Measurements from ENCODE around the gene DAB2IP. TPM values are rescaled to one million over a fixed set of nuclear protein-coding genes. Genes with fewer than 3 reads are reported as not detected.

DAB2IP gene
- total and polyA plus RNA-seq, 2 donors (not counting 1 experiment from before 2014, with no cell fraction given) = 14.6 to 16.5 TPM

- Histone ChIP-seq H3K4me3 (replicated peaks in 1 of 4; ENCODE audit: control extremely low read depth in 1 of 4, insufficient read depth in 1 of 4, low read depth in 3 of 4, low read length in 4 of 4) (no peak overlapping the region), H3K9me3 (ENCODE audit: control insufficient read depth, insufficient read depth, low read depth, low read length) (no peaks in the 10 kb centered on the region), H3K27ac (ENCODE audit: insufficient read depth, low read length) (no peak overlapping the region), H3K27me3 (ENCODE audit: control insufficient read depth, insufficient read depth, low read length) (no peaks in the 10 kb centered on the region), H2AFZ (ENCODE audit: low read length) (no peak overlapping the region), H3K36me3 (ENCODE audit: control insufficient read depth, insufficient read depth, low read length) (no peaks in the 10 kb centered on the region), H4K20me1 (ENCODE audit: control insufficient read depth, extremely low read depth, insufficient read depth, low read length) (no peaks in the 10 kb centered on the region), H3K79me2 (ENCODE audit: control insufficient read depth, insufficient read depth, low read length) (no peaks in the 10 kb centered on the region), H3K4me2 (ENCODE audit: extremely low read depth, insufficient read depth, low read length) (no peak overlapping the region), H3K4me1 (ENCODE audit: control insufficient read depth, extremely low read depth, insufficient read depth, low read length) (peaks cover 3% of the 10 kb centered on the region), H3K9ac (ENCODE audit: insufficient read depth, low read length) (no peak overlapping the region)
- DNase-seq (ENCODE audit: low read depth in 2 of 2) = no peak
- TF ChIP-seq, protein P1, sequence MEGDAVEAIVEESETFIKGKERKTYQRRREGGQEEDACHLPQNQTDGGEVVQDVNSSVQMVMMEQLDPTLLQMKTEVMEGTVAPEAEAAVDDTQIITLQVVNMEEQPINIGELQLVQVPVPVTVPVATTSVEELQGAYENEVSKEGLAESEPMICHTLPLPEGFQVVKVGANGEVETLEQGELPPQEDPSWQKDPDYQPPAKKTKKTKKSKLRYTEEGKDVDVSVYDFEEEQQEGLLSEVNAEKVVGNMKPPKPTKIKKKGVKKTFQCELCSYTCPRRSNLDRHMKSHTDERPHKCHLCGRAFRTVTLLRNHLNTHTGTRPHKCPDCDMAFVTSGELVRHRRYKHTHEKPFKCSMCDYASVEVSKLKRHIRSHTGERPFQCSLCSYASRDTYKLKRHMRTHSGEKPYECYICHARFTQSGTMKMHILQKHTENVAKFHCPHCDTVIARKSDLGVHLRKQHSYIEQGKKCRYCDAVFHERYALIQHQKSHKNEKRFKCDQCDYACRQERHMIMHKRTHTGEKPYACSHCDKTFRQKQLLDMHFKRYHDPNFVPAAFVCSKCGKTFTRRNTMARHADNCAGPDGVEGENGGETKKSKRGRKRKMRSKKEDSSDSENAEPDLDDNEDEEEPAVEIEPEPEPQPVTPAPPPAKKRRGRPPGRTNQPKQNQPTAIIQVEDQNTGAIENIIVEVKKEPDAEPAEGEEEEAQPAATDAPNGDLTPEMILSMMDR (conservative IDR thresholded peaks at IDR 0.05 in 1 of 2, IDR thresholded peaks at IDR 0.05 in 1 of 2; ENCODE audit: low read depth in 1 of 2, low read length in 2 of 2) = no peak
- TF ChIP-seq EZH2 (IDR thresholded peaks at IDR 0.05; ENCODE audit: low read length, missing control alignments) = no peak
Observed at GRCh38 chr9:121626012-121626411, 25.4 kb upstream of the DAB2IP start.

DNA sequence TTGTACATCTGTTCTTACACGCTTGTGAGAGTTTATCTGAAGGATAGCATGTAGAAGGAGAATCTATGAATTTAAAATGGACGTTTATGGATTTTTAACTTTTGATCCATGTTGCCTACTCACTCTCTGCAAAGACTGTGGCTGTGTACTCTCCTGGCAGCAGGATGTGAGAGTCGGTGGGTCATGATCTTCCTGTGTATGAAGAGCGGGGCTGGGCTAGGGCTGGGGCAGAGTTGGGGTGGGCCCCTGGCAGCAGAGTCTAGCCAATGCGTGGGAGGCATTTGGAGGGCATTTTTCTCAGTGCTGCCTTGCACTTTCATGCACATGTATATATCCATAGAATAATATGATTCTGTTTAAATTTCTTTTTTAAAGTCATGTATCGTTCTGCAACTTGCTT is 24.0 kb upstream of the DAB2IP start:
- peaks cover 3% of the 10 kb centered on the region for H3K4me1 ChIP-seq (ENCODE audit: control insufficient read depth, extremely low read depth, insufficient read depth, low read length)
- no peak overlapping the region for H3K9ac ChIP-seq (ENCODE audit: insufficient read depth, low read length)
- H3K79me2 ChIP-seq (ENCODE audit: control insufficient read depth, insufficient read depth, low read length) = no peaks in the 10 kb centered on the region
- H3K27me3 ChIP-seq (ENCODE audit: control insufficient read depth, insufficient read depth, low read length) = no peaks in the 10 kb centered on the region
- H3K4me3 ChIP-seq (replicated peaks in 1 of 4; ENCODE audit: control extremely low read depth in 1 of 4, insufficient read depth in 1 of 4, low read depth in 3 of 4, low read length in 4 of 4) = no peak overlapping the region
- TF ChIP-seq, protein P1 (conservative IDR thresholded peaks at IDR 0.05 in 1 of 2, IDR thresholded peaks at IDR 0.05 in 1 of 2; ENCODE audit: low read depth in 1 of 2, low read length in 2 of 2) = no peak
- H3K9me3 ChIP-seq (ENCODE audit: control insufficient read depth, insufficient read depth, low read depth, low read length) = no peaks in the 10 kb centered on the region
- no peaks in the 10 kb centered on the region for H3K36me3 ChIP-seq (ENCODE audit: control insufficient read depth, insufficient read depth, low read length)
- no peaks in the 10 kb centered on the region for H4K20me1 ChIP-seq (ENCODE audit: control insufficient read depth, extremely low read depth, insufficient read depth, low read length)
- no peak overlapping the region for H3K4me2 ChIP-seq (ENCODE audit: extremely low read depth, insufficient read depth, low read length)
- H2AFZ ChIP-seq (ENCODE audit: low read length) = no peak overlapping the region
- H3K27ac ChIP-seq (ENCODE audit: insufficient read depth, low read length) = no peak overlapping the region
- DNase-seq (ENCODE audit: low read depth in 2 of 2) = no peak

GRCh38 chr9:121628401-121628800 is 23.0 kb upstream of the DAB2IP start:
- Histone ChIP-seq H3K27me3 (ENCODE audit: control insufficient read depth, insufficient read depth, low read length) (no peaks in the 10 kb centered on the region), H4K20me1 (ENCODE audit: control insufficient read depth, extremely low read depth, insufficient read depth, low read length) (no peaks in the 10 kb centered on the region), H3K9ac (ENCODE audit: insufficient read depth, low read length) (no peak overlapping the region), H2AFZ (ENCODE audit: low read length) (no peak overlapping the region), H3K4me2 (ENCODE audit: extremely low read depth, insufficient read depth, low read length) (no peak overlapping the region), H3K36me3 (ENCODE audit: control insufficient read depth, insufficient read depth, low read length) (no peaks in the 10 kb centered on the region), H3K27ac (ENCODE audit: insufficient read depth, low read length) (no peak overlapping the region), H3K4me3 (replicated peaks in 1 of 4; ENCODE audit: control extremely low read depth in 1 of 4, insufficient read depth in 1 of 4, low read depth in 3 of 4, low read length in 4 of 4) (no peak overlapping the region), H3K9me3 (ENCODE audit: control insufficient read depth, insufficient read depth, low read depth, low read length) (no peaks in the 10 kb centered on the region), H3K79me2 (ENCODE audit: control insufficient read depth, insufficient read depth, low read length) (no peaks in the 10 kb centered on the region), H3K4me1 (ENCODE audit: control insufficient read depth, extremely low read depth, insufficient read depth, low read length) (no peaks in the 10 kb centered on the region)
- no peak for DNase-seq (ENCODE audit: low read depth in 2 of 2)
- TF ChIP-seq, protein P1 (conservative IDR thresholded peaks at IDR 0.05 in 1 of 2, IDR thresholded peaks at IDR 0.05 in 1 of 2; ENCODE audit: low read depth in 1 of 2, low read length in 2 of 2) = no peak
- TF ChIP-seq EZH2 (IDR thresholded peaks at IDR 0.05; ENCODE audit: low read length, missing control alignments) = no peak
